NCI-H1436 treated with DMSO at 0.1 percent for 48 hours (cell line): Measurements from ENCODE around the gene NACAD.

ENCODE experiments used
- DNase-seq: peaks from one replicate; lab custom pipeline; 2025; lab: John Stamatoyannopoulos, UW

The NACAD gene

GRCh38 chr7:45073786-45074527, 14.8 kb downstream of the NACAD start:
- DNase-seq = no peak

- no peak for DNase-seq
These were observed 15.6 kb downstream of the NACAD start for GRCh38 chr7:45073031-45073785.

DNA sequence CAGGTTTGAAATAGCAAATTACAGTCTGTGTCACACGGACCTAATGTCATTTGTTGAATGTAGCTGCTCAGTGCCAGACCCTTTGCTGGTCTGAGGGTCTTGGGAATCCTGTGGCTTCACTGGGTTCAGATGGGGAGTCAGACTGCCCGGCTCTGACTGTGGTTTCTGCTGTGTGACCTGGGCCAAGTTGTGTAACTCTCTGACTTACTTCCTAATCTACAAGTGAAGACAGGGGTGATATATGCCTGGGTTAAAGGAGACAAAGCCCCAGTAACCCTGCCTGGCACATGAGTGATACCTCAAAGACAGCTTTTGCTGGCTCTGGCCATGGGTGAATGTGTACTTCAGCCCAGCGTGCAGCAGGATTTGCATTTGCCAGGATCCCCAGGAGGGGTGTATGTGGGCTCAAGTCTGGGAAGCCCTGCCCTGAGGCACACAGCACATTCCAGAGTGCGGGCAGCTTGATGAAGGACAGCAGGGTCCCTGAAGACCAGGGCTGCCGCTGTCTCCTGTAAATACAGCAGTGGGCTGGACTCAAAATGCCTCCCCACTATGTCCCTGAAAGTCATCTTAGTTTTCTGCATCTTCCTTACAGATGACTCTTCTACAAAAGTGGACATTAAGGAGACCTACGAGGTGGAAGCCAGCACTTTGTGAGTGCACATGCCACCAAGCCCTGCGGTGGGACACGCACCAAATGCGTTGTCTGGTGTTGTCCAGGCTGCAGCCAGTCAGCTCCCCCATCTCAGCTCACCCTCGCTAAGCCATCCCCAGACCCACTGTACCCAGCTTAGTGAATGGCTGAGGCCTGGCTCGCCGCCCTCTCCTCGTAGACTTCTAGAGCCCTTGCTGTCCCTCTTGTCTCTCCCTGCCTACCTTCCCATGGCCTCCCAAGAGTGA, 16.4 kb downstream of the NACAD start:
- DNase-seq = no peak

GRCh38 chr7:45071528-45071927, 17.2 kb downstream of the NACAD start:
- no peak for DNase-seq

DNA sequence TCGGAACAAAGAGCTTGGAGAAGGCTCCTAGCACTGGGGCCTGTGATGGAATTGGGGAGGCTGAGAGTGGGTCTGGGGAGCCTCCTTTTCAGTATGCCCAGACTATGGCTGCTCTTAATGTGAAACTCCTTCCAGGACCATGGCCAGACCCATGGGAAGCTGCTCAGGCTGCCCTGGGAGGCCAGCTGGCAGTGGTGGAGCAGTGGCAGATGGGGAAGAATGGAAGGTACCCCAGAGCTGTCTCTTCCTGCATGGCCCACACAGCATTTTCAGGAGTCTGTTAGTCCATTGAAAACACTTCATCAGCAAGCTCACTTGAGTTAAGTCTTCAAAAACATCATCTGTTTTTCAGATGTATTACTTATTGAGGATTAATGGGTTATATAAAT, 18.5 kb downstream of the NACAD start:
- no peak for DNase-seq

DNA sequence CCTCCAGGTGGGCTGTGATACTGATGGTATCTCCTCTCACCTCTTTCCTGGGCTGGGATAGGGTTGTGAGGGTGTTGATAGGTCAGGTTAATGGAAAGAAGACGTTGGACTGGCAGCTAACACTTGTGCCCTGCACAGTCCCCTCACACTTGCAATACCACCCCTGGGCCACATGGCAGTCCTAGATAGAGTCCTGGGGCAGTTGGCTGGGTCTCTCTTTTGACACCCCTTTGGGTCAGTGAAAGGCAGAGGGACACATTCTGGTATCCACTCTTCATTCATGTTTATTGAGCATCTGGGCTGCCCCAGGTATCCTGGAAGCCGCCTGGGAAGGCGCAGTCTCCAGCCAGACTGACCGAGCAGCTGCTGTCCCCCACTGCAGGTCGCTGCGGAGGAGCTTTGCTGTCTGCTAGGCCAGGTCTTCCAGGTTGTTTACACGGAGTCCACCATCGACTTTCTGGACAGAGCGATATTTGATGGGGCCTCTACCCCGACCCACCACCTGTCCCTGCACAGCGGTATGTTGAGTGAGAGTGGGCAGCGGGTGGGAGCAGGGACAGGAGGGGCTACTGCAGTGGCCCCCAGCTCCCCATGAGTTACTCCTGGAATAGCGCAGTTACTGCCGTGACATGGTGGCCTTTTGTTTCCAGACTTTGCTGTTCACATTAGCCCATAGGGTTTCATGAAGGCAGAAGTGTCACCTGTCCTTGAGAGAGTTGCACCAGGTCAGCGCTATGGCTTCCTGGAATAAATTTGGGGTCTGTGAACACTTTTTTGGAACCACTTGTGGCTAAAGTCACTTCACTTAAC, 19.1 kb downstream of the NACAD start:
- DNase-seq = no peak

- DNase-seq = no peak
These were observed 20.3 kb downstream of the NACAD start for GRCh38 chr7:45068236-45069023.

- DNase-seq = no peak
These were observed 21.2 kb downstream of the NACAD start for GRCh38 chr7:45067582-45067981.

DNA sequence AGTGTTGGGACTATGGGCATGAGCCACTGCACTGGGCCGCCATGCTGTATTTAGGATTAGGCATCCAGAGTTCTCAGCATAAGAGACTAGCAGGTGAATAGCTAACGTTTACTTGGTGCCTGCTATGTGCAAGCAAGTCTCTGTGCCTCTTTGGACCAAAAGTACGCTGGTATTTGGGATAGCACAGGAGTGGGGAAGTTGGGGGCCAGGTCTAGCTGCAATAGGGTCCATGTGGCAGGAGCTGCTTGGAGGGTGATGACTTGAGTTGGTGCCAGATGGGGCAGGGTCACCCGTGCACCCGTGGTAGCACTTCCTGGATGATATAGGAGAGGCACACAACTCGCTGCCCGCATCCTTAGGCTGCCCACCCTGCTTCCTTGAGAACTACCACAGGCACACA, 22.4 kb downstream of the NACAD start:
- DNase-seq = no peak

DNA sequence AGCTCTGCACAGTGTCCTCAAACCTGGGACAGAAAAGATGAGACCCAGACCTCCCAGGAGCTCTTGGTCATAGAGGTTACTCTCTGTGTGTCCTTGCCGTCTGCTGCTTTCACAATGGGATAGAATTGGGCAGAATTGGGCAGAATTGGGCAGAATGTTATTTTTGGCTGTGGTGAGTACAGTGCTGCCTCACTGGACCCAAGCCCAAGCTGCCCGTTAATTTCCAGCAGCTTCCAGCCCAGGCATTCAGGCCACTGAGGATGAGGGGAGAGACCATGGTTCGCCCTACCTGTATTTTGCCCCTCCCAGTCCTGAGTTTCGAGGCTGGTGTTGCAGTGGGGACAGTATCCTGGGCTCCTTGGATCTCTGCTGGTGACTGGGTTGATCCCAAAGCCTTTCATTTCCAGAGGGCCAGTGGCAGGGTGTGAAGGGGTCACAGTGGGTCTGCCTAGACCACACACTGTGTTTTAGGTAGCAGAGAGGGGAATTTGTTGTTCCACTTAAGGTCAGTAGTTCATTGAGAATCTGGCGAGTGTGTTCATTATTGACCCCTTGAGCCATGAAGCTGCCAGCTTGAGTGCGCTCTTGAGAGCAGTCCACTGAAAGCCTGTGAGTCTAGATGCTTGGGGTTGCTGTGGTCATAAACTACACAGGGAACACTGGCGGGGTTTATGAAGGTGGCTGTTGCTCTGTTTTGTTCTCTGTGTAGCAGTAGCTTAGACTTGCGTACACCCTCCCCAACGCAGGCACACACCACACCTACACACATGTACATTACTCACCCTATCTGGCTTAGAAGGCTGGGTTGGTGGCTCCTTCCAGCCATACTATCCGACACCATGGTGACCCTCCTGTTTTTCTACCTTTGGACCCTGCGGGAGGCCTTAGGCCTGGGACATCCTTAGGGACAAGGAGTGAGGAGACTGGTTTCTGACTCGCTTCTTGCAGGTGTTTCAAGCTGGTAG, 23.5 kb downstream of the NACAD start:
- DNase-seq = no peak

DNA sequence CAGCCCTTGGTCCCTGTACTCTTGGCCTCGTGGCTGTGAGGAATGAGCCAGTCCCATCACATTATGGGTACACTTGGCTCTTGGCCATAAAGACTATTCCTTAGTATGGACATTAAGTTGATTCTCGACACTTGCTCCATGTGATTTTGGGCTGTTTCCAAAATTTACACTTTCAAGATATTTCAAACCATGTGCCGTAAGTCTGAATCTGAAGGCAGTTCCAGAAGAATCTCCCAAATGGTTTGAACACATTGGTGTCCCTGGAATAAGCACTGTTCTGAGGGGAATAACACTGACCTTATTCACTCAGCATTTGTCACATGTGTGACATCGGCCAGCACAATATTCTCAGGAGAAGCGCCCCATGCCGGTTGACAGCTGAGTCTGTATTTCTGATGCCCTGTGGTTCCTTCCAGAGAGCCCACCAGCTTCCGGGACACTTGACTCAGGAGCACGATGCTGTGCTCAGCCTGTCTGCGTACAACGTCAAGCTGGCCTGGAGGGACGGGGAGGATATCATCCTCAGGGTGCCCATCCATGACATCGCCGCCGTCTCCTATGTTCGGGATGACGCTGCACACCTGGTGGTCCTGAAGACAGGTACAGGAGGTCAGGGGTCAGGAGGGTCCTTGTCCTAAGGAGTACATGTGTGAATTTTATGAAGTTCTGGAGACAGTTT, 24.6 kb downstream of the NACAD start:
- DNase-seq = no peak

GRCh38 chr7:45061806-45062425, 26.9 kb downstream of the NACAD start:
- DNase-seq = no peak

- no peak for DNase-seq
These were observed 27.4 kb downstream of the NACAD start for GRCh38 chr7:45061352-45061751.

- no peak for DNase-seq
These were observed 28.5 kb downstream of the NACAD start for GRCh38 chr7:45060295-45060694.

GRCh38 chr7:45057878-45058277, 30.9 kb downstream of the NACAD start:
- DNase-seq = no peak

- DNase-seq = no peak
These were observed 33.1 kb downstream of the NACAD start for GRCh38 chr7:45055594-45056219.

DNA sequence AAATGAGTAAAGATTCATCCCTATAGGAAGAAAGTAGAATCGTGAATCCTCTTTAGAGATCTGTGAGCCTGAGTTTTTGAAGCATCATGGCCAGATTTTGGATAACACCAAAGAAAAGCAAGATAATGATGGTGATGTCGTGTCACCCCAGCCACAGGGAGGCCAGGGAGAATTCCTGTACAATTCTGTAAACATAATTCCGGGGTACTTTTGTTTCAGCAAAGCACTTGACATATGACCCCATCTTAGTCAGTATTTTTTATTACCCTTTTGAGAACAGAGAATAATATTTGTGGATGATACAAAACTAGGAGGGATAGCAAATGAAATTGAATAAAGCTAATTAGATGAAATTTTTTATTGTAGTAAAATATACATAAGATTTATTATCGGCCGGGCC, 33.8 kb downstream of the NACAD start:
- DNase-seq = no peak

GRCh38 chr7:45054442-45054841, 34.3 kb downstream of the NACAD start:
- no peak for DNase-seq
